Astrocyte (in vitro differentiated cells and primary cell): ENCODE results near the gene MCTP2. TPM values are rescaled to one million over a fixed set of nuclear protein-coding genes. Genes with fewer than 3 reads are reported as not detected.

ENCODE experiments used
- DNase-seq: peaks from one replicate; pipeline ENCODE4 v3.0.0-alpha.2; 2010; ENCODE audit warnings: low read depth
- FAIRE-seq: peaks from 2 replicates; lab custom pipeline; 2011; peaks lifted over from hg19 to GRCh38; lab: Jason Lieb, UNC
- H2AFZ ChIP-seq: 2 replicates; pipeline ENCODE4 v1.6.0; 2012; ENCODE audit warnings: low read depth, low read length, inconsistent platforms
- H3K27ac ChIP-seq: 2 replicates; pipeline ENCODE4 v1.5.1; 2011; ENCODE audit warnings: low read depth, low read length, inconsistent platforms
- H3K27me3 ChIP-seq: 2 replicates; pipeline ENCODE4 v1.6.0; 2011; ENCODE audit warnings: low read length, inconsistent platforms; ENCODE audit not compliant: insufficient read depth
- H3K36me3 ChIP-seq: 2 replicates; pipeline ENCODE4 v1.5.1; 2011; ENCODE audit warnings: low read length, inconsistent platforms; ENCODE audit not compliant: insufficient read depth
- H3K4me1 ChIP-seq: 2 replicates; pipeline ENCODE4 v1.5.1; 2011; ENCODE audit warnings: low read length, inconsistent platforms; ENCODE audit not compliant: insufficient read depth
- H3K4me2 ChIP-seq: 2 replicates; pipeline ENCODE4 v1.6.0; 2012; ENCODE audit warnings: low read length, inconsistent platforms
- H3K4me3 ChIP-seq: 2 replicates; pipeline ENCODE4 v1.5.1; 2011; ENCODE audit warnings: low read depth, mild to moderate bottlenecking, low read length, inconsistent platforms; ENCODE audit not compliant: insufficient read depth
- H3K79me2 ChIP-seq: 2 replicates; pipeline ENCODE4 v1.6.0; 2012; ENCODE audit warnings: mild to moderate bottlenecking, low read length, inconsistent platforms; ENCODE audit not compliant: insufficient read depth
- H3K9ac ChIP-seq: 2 replicates; pipeline ENCODE4 v1.6.0; 2012; ENCODE audit warnings: mild to moderate bottlenecking, low read length, inconsistent platforms
- H3K9me3 ChIP-seq: 2 replicates; pipeline ENCODE4 v1.5.1; 2012; ENCODE audit warnings: low read depth, mild to moderate bottlenecking, low read length, inconsistent platforms; ENCODE audit not compliant: insufficient read depth
- H4K20me1 ChIP-seq: 2 replicates; pipeline ENCODE4 v1.6.0; 2012; ENCODE audit warnings: low read length, inconsistent platforms; ENCODE audit not compliant: insufficient read depth
- H3K27ac Mint-ChIP-seq: one replicate; pipeline ENCODE4 v1.8.0; 2021; ENCODE audit warnings: mild to moderate bottlenecking, mixed read lengths; ENCODE audit not compliant: unreplicated experiment
- H3K27me3 Mint-ChIP-seq: one replicate; pipeline ENCODE4 v1.8.0; 2021; ENCODE audit warnings: low read depth, mixed read lengths; ENCODE audit not compliant: unreplicated experiment
- H3K36me3 Mint-ChIP-seq: one replicate; pipeline ENCODE4 v1.8.0; 2021; ENCODE audit warnings: low read depth, mixed read lengths; ENCODE audit not compliant: unreplicated experiment
- H3K4me1 Mint-ChIP-seq: one replicate; pipeline ENCODE4 v1.8.0; 2021; ENCODE audit warnings: low read depth, mixed read lengths; ENCODE audit not compliant: unreplicated experiment
- H3K4me3 Mint-ChIP-seq: one replicate; pipeline ENCODE4 v1.8.0; 2021; ENCODE audit warnings: mild to moderate bottlenecking, moderate library complexity, mixed read lengths; ENCODE audit not compliant: unreplicated experiment
- H3K9me3 Mint-ChIP-seq: one replicate; pipeline ENCODE4 v1.8.0; 2021; ENCODE audit warnings: mild to moderate bottlenecking, mixed read lengths; ENCODE audit not compliant: unreplicated experiment
- EZH2 ChIP-seq: IDR thresholded peaks from 2 replicates; pipeline ENCODE4 v1.6.1; 2012; ENCODE audit warnings: mild to moderate bottlenecking, low read length, inconsistent platforms; ENCODE audit not compliant: insufficient read depth
- total RNA-seq: library from RNA; stranded (reverse); gene quantifications from 2 replicates; pipeline ENCODE4 v1.2.1, GENCODE V29; 2021
- TF ChIP-seq, protein P1 (sequence below): IDR thresholded peaks from 2 replicates; pipeline ENCODE4 v1.5.1; 2011; ENCODE audit warnings: low read depth, mild to moderate bottlenecking, inconsistent platforms, low read length, moderate library complexity; ENCODE audit not compliant: insufficient read depth

Gene MCTP2
- total RNA-seq, 1 donor from 2014 or later: 2.6 TPM

DNA sequence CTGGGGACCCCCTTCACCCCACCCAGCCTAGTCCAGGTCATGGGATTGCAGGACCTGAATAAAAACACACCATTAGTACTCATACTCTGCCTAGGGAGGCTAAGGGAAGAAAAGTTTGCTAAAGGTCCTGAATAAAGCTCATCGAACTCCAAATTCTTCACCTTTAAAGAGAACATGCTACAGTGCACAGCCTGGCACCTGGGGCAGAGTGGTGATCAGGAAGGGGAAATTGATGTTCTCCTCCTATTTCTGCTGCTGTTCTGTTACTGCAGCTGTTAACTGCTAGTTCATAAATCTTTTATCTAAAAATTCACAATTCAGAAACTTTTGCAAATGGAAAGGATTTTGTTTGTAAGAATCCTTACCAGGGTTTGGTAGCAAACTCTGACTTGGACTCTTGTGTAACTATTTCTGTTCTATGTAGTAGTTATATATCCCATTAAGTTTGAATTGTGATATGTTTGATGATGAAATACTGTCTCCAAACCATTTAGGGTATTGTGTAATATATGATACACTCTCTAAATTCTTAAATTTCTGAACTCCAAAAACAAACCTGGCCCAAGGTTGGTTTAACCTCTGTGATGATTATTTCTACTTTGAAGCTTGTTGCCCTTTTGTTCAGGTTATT is 27.9 kb downstream of the MCTP2 start:
- FAIRE-seq (no peak), DNase-seq (no peak)
- H3K4me3 Mint-ChIP-seq: no peak overlapping the region
- no peak overlapping the region for H3K9ac ChIP-seq
- no peak overlapping the region for H3K27ac ChIP-seq
- no peaks in the 10 kb centered on the region for H4K20me1 ChIP-seq
- H3K4me3 ChIP-seq: no peak overlapping the region
- H3K27me3 ChIP-seq: no peaks in the 10 kb centered on the region
- no peaks in the 10 kb centered on the region for H3K36me3 ChIP-seq
- H2AFZ ChIP-seq: no peak overlapping the region
- no peaks in the 10 kb centered on the region for H3K9me3 Mint-ChIP-seq
- H3K27ac Mint-ChIP-seq: no peak overlapping the region
- no peak overlapping the region for H3K4me2 ChIP-seq
- peaks cover 8% of the 10 kb centered on the region for H3K4me1 Mint-ChIP-seq
- no peaks in the 10 kb centered on the region for H3K4me1 ChIP-seq
- H3K9me3 ChIP-seq: peaks cover 2% of the 10 kb centered on the region
- no peaks in the 10 kb centered on the region for H3K27me3 Mint-ChIP-seq
- no peak for TF ChIP-seq EZH2
- TF ChIP-seq, protein P1, sequence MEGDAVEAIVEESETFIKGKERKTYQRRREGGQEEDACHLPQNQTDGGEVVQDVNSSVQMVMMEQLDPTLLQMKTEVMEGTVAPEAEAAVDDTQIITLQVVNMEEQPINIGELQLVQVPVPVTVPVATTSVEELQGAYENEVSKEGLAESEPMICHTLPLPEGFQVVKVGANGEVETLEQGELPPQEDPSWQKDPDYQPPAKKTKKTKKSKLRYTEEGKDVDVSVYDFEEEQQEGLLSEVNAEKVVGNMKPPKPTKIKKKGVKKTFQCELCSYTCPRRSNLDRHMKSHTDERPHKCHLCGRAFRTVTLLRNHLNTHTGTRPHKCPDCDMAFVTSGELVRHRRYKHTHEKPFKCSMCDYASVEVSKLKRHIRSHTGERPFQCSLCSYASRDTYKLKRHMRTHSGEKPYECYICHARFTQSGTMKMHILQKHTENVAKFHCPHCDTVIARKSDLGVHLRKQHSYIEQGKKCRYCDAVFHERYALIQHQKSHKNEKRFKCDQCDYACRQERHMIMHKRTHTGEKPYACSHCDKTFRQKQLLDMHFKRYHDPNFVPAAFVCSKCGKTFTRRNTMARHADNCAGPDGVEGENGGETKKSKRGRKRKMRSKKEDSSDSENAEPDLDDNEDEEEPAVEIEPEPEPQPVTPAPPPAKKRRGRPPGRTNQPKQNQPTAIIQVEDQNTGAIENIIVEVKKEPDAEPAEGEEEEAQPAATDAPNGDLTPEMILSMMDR: no peak
- H3K79me2 ChIP-seq: no peaks in the 10 kb centered on the region
- H3K36me3 Mint-ChIP-seq: no peaks in the 10 kb centered on the region

DNA sequence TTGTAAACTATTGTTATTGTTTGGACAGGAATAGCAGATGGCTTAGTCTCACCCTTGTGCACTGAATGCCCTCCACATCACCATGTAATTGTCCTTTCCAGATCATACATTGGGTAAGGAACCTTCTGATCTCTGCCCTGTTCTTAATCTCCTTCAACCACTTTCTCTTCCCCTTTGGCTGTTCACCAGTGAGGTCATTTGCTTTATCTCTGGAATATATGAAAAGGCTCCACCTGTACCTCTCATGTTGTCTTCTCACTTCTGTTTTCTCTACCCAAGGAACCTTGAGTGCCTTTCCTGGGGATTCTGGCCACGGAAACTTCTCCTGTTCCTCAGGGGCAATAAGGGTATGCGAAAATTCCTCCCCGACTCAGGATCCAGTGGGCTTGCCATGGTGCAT is 28.5 kb downstream of the MCTP2 start:
- H3K36me3 Mint-ChIP-seq: no peaks in the 10 kb centered on the region
- peaks cover 8% of the 10 kb centered on the region for H3K4me1 Mint-ChIP-seq
- TF ChIP-seq EZH2: no peak
- TF ChIP-seq, protein P1: no peak
- no peaks in the 10 kb centered on the region for H3K79me2 ChIP-seq
- H4K20me1 ChIP-seq: no peaks in the 10 kb centered on the region
- H3K27ac Mint-ChIP-seq: no peak overlapping the region
- no peaks in the 10 kb centered on the region for H3K9me3 Mint-ChIP-seq
- H3K4me3 Mint-ChIP-seq: no peak overlapping the region
- no peak overlapping the region for H3K27ac ChIP-seq
- H3K4me2 ChIP-seq: no peak overlapping the region
- no peak overlapping the region for H3K9ac ChIP-seq
- FAIRE-seq (no peak), DNase-seq (no peak)
- H3K36me3 ChIP-seq: no peaks in the 10 kb centered on the region
- H3K4me3 ChIP-seq: no peak overlapping the region
- H2AFZ ChIP-seq: no peak overlapping the region
- no peaks in the 10 kb centered on the region for H3K27me3 ChIP-seq
- H3K27me3 Mint-ChIP-seq: no peaks in the 10 kb centered on the region
- H3K4me1 ChIP-seq: no peaks in the 10 kb centered on the region
- H3K9me3 ChIP-seq: peaks cover 2% of the 10 kb centered on the region

DNA sequence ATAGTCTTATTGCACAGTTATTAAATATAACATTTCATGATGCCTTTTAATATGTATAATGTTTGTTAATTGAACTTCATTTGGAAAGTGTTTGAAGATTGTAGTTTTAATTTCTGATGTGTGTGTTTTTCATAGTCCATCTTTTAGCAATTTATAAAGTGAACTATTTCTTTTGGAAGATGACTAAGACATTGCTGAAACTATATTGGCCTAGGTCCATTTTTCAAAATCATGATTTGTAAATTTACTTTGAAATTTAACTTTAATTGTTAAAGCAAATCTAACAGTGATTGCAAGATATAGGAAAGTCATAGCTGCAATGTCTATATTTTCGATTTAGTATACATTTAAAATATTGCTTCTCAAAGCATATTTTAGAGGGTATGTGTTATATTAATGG is 30.8 kb downstream of the MCTP2 start:
- Mint-ChIP-seq H3K27ac (no peak overlapping the region), H3K9me3 (no peaks in the 10 kb centered on the region), H3K27me3 (no peaks in the 10 kb centered on the region), H3K36me3 (no peaks in the 10 kb centered on the region), H3K4me1 (peaks cover 14% of the 10 kb centered on the region), H3K4me3 (no peak overlapping the region)
- Histone ChIP-seq H4K20me1 (no peaks in the 10 kb centered on the region), H3K9me3 (peaks cover 2% of the 10 kb centered on the region), H3K4me1 (no peaks in the 10 kb centered on the region), H2AFZ (no peak overlapping the region), H3K27me3 (no peaks in the 10 kb centered on the region), H3K9ac (no peak overlapping the region), H3K4me2 (no peak overlapping the region), H3K4me3 (no peak overlapping the region), H3K36me3 (no peaks in the 10 kb centered on the region), H3K79me2 (no peaks in the 10 kb centered on the region), H3K27ac (no peak overlapping the region)
- TF ChIP-seq EZH2: no peak
- TF ChIP-seq, protein P1: no peak
- FAIRE-seq (no peak), DNase-seq (no peak)
